NCI-H2107 treated with DMSO at 0.1 percent for 48 hours (cell line): Measurements from ENCODE around the gene PLEKHG4B.

Experiments
- DNase-seq: peaks from one replicate; lab custom pipeline; 2025; ENCODE audit not compliant: unreplicated experiment; lab: John Stamatoyannopoulos, UW

PLEKHG4B gene

DNA sequence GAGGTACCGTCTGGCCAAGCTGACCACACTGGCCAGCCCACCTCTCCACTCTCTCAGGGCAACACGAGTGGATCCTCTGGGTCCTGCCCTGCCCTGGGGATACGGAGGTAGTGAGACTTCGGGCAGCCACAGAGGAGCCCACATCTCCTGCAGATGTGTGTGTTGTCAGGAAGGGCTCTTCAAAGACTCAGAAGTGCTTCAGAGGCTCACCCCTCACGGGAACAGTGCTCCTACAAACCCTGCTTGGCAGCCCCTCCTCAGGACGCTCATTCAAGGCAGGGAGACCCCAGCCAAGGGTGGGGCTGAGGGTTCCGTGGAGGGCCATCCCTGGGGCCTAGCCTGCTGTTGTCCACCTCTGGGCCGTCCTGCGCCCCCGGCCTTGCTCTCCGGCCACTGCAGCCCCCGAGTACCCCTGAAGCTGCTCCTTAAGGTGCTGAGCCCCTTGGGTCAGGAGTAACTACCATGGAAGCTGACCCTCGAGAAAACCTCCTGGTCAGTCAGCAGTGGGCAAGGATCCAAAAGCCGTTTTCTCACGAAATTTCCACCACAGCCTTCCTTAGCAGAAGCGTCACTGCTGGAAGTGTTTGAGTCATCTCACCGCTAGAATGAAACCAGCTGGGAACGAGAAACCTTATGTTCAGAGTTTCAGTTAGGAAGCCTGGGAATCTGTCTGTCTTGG is 76.2 kb downstream of the PLEKHG4B start:
- no peak for DNase-seq

DNA sequence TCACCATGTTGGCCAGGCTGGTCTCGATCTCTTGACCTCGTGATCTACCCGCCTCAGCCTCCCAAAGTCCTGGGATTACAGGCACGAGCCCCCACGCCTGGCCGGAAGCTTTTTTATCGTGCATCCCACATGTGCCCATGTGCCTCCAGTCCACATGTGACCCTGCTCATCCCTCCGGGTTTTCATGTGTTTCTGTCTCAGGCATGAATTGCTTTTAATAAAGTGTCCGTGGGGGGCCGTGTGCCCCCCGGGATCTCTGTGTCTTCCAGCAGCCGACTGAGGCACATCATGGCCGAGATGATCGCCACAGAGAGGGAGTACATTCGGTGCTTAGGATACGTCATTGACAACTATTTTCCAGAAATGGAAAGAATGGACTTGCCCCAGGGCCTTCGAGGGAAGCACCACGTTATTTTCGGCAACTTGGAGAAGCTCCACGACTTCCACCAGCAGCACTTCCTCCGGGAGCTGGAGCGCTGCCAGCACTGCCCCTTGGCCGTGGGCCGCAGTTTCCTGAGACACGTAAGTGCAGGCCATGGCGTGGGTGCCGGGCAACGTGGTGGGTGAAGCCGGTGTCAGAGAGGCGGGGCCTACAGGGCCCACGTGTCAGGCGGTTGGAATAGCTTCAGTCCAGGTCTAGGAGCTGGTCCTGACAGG is 77.2 kb downstream of the PLEKHG4B start:
- DNase-seq: no peak

DNA sequence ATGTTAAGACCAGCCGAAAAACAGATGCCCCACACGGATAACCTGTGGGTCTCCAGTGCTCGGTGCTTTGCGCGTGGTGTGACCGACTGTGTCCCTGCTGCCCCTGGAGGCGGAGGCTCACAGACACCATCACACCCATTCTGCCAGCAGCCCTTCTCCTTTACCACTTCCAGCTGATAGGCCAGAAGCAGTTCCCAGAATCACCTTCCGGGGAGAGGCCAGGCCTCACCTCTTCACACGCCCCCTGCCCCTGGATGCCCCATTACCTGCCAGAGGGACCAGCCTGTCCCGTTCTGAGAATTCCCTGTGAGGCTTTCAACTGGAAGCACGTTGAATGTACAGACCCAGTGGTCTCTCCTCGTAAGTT is 77.7 kb downstream of the PLEKHG4B start:
- DNase-seq: no peak

DNA sequence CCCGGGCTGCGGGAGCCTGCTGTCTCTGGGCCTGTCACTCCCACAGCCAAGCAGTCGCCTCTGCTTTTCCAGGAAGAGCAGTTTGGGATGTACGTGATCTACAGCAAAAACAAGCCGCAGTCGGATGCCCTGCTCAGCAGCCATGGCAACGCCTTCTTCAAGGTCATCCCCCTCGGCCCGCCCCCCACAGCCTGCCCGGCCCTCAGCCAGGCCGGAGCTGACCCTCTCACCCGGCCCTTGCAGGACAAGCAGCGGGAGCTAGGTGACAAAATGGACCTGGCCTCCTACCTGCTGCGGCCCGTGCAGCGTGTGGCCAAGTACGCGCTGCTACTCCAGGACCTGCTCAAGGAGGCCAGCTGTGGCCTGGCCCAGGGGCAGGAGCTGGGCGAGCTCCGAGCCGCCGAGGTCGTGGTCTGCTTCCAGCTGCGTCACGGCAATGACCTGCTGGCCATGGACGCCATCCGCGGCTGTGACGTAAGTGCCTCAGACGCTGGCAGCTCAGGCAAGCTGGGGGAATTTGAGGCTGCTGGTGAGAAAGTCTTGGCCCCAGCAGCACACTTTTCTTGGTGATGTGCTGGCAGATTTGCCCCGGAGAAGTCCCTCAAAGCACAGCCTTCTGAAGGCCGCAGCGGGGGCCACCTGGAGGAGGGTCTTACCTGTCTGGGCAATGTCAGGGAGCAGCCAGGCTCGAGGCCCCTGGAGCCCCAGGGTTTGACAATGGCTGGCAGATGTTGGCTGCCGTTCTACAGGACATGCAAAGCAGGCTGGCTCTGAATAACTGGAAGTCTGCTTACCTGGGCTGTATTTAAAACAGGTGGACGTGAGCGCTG is 79.2 kb downstream of the PLEKHG4B start:
- no peak for DNase-seq

DNA sequence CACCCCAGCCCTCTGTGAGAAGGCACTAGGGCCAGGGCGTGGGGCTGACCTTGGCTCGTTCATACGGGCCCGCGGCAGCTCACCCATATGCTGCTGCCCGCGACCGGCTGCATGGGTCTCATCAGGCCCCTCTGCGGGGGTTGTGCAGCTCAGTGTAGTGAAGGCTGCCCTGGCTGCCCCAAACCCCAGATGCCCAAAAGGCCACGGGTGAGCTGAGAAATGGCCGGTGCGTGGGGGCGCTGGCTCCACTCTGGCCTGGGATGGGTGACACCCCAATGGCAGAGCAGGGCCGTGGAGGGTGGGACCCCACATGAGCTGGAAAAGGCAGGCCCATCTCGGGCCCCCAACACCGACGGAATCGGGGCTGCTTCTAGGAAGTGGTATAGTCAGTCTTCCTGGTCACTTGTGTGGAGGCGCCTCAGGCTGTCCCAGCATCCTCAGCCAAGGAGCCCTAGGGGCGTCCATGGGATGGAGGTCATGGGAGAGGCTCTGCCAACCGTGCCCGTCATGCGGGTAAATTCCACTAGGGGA is 79.9 kb downstream of the PLEKHG4B start:
- DNase-seq: no peak

DNA sequence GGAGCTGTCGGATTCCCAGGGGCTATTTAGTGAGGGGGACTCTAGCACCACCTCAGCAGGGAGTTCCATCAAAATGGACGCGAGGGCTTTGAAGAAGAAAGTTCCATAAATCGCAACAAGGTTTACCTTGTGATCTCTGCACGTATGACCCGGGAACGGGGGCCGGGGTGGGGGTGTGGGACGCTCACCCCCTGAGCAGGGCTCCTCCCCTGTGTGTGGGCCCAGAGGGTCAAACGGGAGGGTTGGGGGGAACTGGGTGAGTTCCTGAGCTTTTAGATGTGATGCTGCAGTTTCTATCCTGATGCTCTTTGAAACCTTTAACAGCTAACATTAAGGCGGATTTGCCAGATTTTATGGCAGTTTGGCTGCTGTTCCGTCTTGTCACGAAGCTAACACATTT is 80.5 kb downstream of the PLEKHG4B start:
- DNase-seq: no peak

DNA sequence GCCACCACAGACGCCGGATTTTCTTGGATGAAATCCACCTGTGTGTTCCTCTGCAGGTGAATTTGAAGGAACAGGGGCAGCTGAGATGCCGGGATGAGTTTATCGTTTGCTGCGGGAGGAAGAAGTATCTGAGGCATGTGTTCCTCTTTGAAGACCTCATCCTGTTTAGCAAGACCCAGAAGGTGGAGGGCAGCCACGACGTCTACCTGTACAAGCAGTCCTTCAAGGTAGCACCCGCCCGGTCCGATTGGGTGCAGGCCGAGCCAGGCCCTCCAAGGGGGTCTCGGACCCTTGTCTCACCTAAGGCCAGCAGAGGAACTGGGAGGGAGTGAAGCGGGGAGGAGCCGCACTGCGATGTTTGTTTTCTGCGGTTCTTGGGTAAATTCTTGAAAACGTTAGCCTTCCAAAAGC is 80.9 kb downstream of the PLEKHG4B start:
- no peak for DNase-seq

DNA sequence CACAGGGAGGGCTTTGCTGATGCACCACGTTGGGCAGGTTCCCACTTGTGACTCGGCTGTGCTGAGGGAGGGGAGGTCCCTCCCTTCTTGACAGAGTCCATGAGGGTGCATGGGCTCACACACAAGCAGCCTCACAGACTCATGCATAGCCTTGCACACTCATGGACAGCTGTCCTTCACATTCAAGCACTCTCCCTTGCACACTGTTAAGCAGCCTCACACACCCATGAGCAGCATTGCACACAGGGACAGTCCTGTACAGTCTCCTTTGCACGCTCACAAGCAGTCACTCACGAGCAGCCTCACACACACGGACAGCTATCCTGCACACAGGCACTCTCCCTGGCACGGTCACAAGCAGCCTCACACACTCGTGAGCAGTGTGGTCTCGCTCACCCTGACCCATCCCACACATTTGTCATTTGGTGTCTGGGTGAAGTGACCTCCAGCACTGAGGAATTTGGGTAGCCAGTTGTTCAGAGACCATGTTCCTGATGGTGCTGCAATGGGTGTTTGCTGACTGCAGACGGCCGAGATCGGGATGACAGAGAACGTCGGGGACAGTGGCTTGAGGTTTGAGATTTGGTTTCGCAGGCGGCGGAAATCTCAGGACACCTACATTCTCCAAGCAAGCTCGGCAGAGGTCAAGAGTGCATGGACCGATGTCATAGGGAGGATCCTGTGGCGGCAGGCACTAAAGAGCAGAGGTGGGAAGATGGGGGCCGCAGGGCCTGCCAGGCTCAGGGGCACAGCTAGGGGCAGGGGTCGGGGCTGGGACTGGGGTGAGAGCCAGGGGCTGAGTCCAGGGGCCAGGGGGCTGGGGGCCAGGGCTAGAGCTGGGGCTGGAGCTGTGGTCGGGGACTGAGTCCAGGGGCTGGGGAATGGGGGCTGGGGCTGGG is 81.7 kb downstream of the PLEKHG4B start:
- no peak for DNase-seq

DNA sequence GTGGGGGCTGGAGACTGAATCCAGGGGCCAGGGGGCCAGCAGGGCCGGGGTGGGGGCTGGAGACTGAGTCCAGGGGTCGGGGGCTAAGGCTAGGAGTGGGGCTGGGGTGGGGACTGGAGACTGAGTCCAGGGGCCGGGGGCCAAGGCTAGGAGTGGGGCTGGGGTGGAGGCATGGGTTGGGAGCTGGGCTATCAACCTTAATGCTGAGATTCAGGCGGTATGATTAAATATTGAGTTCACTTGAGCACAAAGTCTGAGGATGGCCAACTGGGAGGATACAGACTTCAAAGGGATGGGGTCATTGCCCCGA is 82.3 kb downstream of the PLEKHG4B start:
- DNase-seq: no peak

DNA sequence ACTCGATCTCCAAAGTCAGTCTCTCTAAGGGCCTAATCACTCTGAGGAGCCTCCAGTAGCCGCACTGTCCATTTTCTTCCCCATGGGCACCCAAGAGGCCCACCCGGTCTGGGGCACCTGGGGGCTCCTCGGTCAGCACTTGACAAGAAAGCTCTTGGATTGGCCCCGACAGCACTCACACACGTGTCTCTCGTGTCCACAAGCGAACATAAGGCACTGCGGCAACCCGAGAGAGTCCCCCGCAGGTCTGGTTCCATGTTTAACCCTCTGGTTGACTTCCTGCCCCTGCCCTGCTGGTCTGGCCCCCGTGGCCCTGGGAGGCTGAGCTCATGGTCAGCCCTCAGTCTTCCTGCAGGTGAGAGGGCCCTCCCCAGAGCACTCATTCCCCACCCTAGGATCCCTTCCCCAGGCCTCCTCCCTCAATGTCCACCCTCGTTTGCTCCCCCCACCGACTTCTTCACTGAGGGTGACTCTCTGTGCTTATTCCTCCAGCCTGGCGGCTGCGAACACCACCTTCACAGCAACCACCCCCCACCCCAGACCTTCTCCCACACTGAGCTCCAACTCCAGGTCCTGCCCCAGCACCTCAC is 83.0 kb downstream of the PLEKHG4B start:
- DNase-seq: no peak

DNA sequence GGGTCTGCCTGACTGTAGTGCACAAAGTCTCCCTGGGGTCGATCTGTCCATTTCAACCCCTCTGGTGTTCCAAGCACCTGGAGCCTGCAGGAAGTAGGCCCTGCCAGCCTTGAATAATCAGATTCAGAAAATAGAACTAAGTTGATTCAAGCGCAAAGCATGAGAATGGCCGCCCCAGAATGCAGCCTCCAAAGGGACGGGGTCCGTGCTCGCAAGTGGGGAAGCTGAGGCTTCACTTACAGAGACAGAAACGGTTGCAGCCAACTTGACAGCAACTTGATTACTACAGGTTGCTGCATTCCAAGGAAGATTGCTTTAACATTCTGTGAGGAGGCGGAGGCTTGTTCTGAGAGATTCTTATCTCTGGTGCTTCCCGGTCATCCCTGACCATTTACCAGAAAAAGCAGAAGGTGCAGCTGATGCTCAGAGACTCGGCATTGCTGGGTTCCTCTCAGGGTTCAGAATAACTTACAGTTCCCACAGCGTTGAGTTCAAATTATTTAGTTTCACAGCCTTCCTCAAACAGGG is 84.4 kb downstream of the PLEKHG4B start:
- DNase-seq: no peak

DNA sequence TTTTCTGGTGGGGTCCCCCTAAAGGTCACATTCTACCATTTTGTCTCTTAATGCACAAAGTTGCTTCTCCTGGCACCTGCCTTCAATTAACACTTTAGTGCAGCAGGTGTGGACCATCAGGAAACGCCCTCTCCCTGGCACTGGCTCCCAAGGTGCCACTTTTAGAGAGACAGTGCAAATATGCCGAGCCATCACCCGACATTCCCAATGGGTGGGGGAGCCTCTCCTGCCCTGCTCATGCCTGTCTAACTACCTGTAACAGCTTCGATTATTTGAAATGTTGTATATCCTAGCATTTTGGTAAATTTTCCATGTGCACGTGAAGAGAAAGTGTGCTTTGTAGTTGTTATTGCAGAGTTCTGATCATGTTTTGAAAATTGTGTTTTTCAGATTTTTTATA is 86.1 kb downstream of the PLEKHG4B start:
- DNase-seq: no peak

DNA sequence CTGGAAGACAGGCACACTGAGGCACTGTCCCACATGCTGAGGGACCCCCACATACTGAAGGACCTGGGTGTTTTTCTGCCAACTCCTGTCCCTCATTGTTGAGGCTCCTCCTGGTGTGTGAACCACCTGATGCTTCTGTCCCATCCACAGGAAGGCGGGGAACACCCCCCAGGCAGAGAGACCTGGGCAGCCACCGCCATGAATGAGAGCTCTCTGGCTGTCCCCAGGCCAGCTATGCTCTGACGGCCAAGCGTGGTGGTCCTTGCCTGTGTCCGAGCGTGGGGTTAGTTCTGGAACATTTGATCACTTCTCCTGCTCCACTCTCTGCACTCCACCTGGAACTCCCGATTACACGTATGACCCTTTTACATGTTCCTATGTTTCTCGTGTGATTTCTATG is 87.4 kb downstream of the PLEKHG4B start:
- no peak for DNase-seq

DNA sequence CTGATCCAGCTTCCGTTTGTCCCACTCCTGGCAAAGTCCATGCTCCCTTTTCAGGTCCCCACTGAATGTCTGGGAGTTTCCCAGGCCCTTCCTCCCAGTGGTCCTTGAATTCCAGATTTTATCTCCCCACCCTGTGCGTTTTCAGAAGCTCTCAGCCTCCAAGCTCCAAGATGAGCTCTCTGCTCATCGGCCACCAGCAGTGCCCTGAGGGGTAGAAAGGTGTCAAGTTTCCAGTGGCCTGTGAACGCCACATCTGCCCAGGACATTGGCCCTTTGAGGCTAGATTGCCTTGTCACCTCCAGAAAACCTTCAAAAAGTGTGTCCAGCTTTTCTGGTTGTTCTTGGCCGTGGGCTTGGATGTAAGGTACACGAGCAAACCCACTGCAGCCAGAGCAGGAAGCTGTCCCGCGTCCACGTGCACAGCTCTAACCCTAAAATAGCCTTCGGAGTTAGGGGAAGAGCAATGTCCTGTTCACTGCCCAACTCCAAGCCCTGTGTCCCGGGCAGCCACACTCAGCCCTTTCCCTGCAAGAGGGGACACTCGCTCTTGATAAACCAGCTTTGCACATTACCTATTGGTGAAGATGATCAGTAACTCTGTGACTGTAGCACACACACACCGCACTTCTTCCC is 88.4 kb downstream of the PLEKHG4B start:
- DNase-seq: no peak

DNA sequence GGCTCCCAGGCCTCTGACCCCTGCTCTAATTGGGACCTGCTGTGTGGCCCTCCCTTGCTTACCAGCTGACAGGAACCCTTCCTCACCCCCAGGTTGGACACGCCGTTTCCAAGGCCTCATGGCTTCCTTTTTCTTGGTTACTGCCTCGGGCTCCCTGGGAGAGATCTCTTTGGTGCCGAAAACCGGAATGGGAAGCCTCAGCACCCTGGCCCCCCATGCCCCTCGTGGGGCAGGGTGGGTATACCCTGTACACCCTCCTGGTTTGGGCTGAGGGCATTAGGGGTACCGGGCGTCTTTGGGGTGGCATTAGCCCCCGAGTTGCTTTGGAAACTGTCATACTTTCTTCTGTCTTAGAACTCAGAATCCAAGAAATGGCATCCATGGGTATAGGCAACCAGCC is 89.2 kb downstream of the PLEKHG4B start:
- no peak for DNase-seq

DNA sequence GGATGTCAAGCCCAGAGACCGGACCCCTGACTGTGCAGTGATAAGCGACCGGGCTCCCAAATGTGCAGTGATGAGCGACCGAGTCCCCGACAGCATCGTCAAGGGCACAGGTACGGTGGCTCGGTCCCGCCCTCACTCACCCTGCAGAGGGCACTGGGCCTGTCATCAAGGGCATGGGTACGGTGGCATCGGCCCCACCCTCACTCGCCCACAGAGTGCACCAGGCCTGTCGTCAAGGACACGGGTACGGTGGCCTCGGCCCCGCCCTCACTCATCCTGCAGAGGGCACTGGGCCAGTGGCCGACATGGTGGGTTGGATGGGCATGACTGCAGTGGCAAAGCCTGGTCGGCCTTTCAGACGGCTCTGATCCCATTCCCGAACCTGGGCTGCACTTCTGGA is 89.6 kb downstream of the PLEKHG4B start:
- DNase-seq: no peak

DNA sequence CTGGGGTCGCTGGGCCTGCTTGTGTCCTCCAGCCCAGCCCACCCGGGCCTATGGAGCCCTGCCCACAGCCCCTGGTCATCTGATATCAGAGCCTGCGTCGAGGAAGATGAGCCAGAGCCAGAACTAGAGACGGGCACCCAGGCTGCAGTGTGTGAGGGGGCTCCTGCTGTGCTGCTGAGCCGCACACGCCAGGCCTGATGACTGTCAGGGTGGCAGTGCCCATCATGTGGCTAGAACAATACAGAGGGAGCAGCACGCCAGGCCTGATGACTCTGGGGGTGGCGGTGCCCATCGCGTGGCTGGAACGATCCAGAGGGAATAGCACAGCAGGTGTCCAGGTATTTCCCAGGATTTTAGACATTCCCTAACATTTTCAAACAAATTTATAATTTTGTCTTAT is 90.2 kb downstream of the PLEKHG4B start:
- DNase-seq: no peak

DNA sequence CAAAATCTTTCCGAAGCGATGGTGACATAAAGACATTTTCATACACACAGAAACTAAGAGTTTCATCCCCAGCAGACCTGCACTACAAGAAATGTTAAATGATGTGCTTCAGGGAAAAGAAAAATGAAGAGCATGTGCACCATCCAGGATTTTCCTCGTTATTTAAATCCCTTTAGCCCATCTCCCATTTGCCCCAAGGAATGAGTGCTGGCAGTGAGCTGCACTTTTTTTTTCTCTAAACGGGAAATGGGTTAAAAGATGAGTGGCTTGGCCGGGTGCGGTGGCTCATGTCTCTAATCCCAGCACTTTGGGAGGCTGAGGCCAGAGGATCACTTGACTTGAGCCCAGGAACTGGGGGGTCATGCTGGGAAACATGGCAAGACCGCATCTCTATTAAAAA is 92.5 kb downstream of the PLEKHG4B start:
- no peak for DNase-seq

DNA sequence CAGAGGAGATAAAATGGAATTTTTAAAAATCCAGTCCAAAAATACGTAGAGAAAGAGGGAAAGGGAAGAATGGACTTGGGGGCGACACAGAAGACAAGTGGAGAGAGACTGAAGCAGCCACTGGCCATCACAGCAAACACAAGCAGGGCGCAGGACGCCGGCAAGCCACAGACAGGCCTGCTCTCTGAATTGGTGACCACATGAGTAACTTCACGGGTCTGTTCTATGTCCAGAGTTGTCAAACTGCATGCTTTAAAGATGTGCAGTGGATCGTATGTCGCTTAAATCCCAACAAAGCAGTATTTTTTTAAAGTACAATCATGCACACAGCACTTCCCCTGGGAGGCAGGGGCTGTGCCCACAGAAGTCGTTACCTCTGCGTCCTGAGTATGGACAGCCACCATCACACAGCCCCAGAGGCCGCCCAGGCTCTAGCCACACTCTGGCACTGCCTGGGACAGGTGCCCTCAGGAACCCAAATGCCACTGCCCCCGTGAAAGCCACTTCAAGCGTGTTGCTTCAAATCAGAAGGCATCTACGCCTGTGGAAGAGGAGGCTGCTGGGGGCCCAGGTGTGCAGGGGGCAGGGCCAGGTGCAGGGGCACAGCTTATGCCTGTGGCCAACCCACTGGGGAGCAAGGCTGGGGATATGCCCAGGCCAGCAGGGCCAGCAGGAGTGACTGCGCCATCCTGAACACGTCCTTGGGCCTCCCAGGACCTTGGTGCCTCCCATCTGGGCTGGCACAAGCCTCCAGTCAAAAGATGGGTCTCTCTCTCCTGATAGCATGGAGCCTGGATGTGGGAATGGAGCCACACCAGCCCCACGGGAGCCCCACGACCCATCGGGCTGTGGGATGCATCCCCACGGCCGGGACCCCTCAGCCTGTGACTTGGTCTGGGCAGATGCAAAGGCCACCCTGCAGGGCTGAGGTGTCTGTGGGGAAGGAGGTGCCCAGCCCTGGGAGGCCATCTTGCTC is 93.4 kb downstream of the PLEKHG4B start:
- DNase-seq: no peak
